ENCODE measurements around the gene MTR.
"Not testable (repeated sequence)": the region's sequence is repeated elsewhere in the genome, so short reads cannot be mapped to it uniquely, and the experiment has no call there.

MTR gene

DNA sequence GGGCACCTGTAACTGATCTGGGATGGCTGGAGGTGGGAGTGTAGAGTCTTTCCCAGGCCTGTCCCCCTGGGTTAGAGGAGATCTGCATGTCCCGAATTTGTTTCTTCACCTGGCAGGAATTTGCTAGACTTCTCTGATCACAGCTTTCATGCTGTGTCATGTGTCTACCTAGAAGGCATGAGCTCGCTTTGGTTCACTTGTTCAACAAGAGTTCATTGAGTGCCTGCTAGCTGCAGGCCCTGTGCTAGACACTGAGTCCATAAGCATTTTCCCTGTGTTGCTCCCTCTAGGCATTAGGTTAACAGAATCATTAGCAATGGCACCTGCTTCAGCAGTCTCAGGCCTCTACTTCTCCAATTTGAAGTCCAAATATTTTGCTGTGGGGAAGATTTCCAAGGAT, 101.6 kb downstream of the MTR start:
- H3K36me3 Mint-ChIP-seq = peaks cover 72 to 87% of the 10 kb centered on the region in 2 donors
- no peaks in the 10 kb centered on the region for H3K4me1 Mint-ChIP-seq
- no peak for ATAC-seq (replicated peaks)
- DNase-seq = no peak
- no peaks in the 10 kb centered on the region for H3K27me3 Mint-ChIP-seq
- H3K9me3 Mint-ChIP-seq = peaks cover 5 to 8% of the 10 kb centered on the region in 2 donors
- H3K27ac Mint-ChIP-seq = peak overlapping the region; percentile 28
- no peak overlapping the region for H3K4me3 Mint-ChIP-seq

DNA sequence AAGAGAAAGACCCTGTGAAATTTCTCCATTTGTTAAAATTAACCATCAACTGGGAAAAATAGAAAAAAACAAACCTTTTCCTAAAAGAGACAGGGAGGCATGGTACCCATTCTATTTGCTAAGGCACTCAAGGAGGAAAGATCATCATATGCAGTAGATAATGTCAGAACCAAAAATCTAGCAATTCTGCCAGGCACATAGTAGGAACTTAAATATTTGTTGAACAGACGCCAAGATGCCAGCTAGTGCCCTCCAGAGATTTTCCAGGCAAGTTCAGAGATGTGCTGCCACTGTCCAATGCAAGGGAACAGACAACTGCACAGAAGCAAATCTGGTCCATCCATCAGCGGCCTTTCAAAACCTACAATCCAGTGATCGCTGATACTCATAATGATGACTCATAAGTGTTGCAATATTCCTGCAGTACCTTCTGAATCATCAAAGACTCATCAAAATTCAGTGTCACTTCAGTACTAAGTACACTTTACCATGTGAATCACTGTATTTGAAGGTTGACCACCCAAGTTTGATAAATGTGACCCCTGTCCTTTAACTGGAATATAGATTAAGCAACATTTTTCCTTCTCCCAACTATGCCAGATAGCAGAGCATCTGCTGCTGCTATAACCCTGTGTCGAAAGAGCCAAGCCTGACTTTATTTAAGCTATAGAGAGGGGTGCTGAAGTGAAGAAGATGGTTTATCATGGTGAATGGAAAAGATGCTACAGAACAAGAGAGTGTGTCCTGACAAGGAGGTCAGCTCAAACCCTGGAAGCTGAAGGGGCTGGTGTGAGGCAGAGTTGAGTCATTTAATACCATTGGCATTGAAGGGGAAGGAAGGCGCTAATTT, 110.0 kb downstream of the MTR start:
- peaks cover 15 to 25% of the 10 kb centered on the region in 2 donors for H3K36me3 Mint-ChIP-seq
- DNase-seq (no peak), ATAC-seq (replicated peaks) (no peak)
- no peak overlapping the region for H3K4me3 Mint-ChIP-seq
- no peaks in the 10 kb centered on the region for H3K27me3 Mint-ChIP-seq
- peaks cover 15 to 19% of the 10 kb centered on the region in 2 donors for H3K9me3 Mint-ChIP-seq
- H3K27ac Mint-ChIP-seq = no peak overlapping the region
- peaks cover 0 to 1% of the 10 kb centered on the region in 2 donors for H3K4me1 Mint-ChIP-seq

DNA sequence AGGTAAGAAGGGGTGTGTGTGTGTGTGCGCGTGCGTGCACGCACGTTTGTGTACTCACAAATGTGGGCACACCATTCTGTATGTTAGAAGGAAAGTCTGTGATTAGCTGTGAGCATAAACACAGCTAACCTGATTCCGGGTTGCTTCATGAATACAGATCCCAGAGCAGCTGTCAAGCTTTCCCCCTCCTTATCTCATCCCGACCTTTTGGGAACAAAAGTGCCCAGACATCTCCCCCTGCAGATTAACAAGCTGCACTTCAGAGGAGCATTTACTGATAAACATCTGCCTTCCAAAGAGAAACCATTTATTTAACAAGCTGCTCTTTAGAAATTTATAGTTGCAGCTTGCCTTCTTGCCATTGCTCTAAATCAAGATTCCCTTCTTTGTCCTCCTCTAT, 112.1 kb downstream of the MTR start:
- H3K27me3 Mint-ChIP-seq = no peaks in the 10 kb centered on the region
- H3K36me3 Mint-ChIP-seq = peaks cover 0 to 6% of the 10 kb centered on the region in 2 donors
- no peak overlapping the region for H3K4me3 Mint-ChIP-seq
- peak overlapping the region; percentile 39 for H3K27ac Mint-ChIP-seq
- H3K4me1 Mint-ChIP-seq = peaks cover 0 to 1% of the 10 kb centered on the region in 2 donors
- peaks cover 8% of the 10 kb centered on the region in 2 donors for H3K9me3 Mint-ChIP-seq
- ATAC-seq (replicated peaks) = no peak
- DNase-seq = no peak

DNA sequence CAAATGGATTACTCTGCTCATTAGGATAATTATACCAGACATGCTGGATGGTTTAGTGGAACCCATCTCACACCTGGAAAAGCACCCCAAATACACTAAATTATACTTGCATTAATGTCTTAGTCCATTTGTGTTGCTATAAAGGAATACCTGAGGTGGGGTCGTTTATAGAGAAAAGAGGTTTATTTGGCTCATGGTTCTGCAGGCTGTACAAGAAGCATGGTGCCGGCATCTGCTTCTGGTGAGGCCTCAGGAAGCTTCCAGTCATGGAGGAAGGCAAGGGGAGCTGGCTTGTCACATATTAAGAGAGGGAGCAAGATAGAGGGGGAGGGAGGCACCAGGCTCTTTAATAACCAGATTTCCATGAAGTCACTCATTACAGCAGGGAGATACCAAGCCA, 113.6 kb downstream of the MTR start:
- no peak for DNase-seq
- no peak for ATAC-seq (replicated peaks)
- peaks cover 0 to 4% of the 10 kb centered on the region in 2 donors for H3K36me3 Mint-ChIP-seq
- H3K27me3 Mint-ChIP-seq = no peaks in the 10 kb centered on the region
- no peak overlapping the region for H3K27ac Mint-ChIP-seq
- H3K4me1 Mint-ChIP-seq = peaks cover 0 to 1% of the 10 kb centered on the region in 2 donors
- no peak overlapping the region for H3K4me3 Mint-ChIP-seq
- H3K9me3 Mint-ChIP-seq = peaks cover 8% of the 10 kb centered on the region in 2 donors

DNA sequence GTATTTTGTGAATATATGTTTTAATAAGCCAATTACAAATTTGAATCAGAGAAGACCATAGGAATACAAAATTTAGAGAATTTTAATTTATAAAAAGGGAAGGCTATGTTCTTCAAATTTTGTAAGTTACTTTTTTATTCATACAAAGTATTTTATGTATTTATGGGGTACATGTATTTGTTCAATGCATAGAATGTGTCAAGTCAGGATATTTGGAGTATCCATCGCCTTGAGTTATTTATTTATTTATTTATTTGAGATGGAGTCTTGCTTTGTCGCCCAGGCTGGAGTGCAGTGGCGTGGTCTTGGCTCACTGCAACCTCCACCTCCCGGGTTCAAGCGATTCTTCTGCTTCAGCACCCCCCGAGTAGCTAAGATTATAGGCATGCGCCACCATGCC, 116.0 kb downstream of the MTR start:
- H3K9me3 Mint-ChIP-seq = peaks cover 9 to 10% of the 10 kb centered on the region in 2 donors
- not testable (repeated sequence) for H3K36me3 Mint-ChIP-seq; H3K4me3 Mint-ChIP-seq; DNase-seq; H3K4me1 Mint-ChIP-seq; H3K27me3 Mint-ChIP-seq; ATAC-seq (replicated peaks); H3K27ac Mint-ChIP-seq

DNA sequence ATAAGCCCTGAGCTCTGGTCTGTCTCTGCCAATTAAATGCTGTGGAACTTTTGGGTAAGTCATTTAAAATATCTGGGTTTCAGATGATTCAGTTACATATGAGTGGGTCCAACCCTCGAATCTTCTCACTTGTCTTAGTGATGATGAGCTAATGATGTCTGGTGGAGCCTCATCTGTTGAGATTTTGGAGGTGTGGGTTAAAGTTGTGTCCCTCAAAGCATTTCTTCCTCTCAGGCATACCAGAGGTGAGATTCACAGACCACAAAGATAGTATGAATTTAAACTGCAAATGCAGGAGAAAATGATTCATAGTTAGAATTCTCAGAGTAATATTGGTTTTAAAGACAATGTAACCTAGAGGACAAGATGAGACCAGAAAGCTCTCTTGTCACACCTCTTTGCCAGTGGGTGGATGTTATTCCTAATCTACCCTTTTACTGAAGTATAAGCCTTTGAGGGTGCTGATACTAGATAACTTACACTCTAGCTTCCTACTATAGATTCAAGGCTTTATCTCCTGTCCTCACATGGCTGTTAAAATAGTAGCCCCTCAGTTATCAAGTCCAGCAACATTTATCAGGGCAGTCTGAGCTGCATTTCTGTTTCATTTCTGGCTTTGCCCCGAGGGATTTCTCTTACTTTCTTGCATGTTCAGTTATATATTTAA, 118.4 kb downstream of the MTR start:
- peaks cover 14 to 24% of the 10 kb centered on the region in 2 donors for H3K36me3 Mint-ChIP-seq
- ATAC-seq (replicated peaks) (no peak), DNase-seq (no peak)
- no peak overlapping the region for H3K4me3 Mint-ChIP-seq
- no peaks in the 10 kb centered on the region for H3K27me3 Mint-ChIP-seq
- peaks cover 17 to 21% of the 10 kb centered on the region in 2 donors for H3K9me3 Mint-ChIP-seq
- no peaks in the 10 kb centered on the region for H3K4me1 Mint-ChIP-seq
- H3K27ac Mint-ChIP-seq = no peak overlapping the region

DNA sequence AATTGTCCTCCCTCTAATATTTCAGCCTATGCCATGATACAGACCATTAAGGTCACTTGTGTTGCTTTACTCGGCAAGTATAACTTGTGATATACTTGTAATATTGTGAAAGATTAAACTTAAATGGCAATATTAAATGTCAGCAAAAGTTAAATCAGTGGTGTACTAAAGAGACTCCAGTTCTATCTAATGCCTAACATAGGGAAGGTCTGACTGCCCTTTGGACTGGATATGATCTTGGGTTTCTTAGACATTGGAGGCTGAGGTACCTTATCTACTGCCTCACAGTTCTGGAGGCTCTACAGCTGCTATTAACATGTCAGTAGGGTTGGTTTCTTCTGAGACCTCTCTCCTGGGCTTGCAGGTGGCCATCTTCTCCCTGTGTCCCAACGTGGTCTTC, 119.3 kb downstream of the MTR start:
- ATAC-seq (replicated peaks) (no peak), DNase-seq (no peak)
- Mint-ChIP-seq H3K27me3 (no peaks in the 10 kb centered on the region), H3K9me3 (peaks cover 10 to 18% of the 10 kb centered on the region in 2 donors), H3K4me3 (no peak overlapping the region), H3K36me3 (peaks cover 18 to 30% of the 10 kb centered on the region in 2 donors), H3K27ac (no peak overlapping the region), H3K4me1 (no peaks in the 10 kb centered on the region)

DNA sequence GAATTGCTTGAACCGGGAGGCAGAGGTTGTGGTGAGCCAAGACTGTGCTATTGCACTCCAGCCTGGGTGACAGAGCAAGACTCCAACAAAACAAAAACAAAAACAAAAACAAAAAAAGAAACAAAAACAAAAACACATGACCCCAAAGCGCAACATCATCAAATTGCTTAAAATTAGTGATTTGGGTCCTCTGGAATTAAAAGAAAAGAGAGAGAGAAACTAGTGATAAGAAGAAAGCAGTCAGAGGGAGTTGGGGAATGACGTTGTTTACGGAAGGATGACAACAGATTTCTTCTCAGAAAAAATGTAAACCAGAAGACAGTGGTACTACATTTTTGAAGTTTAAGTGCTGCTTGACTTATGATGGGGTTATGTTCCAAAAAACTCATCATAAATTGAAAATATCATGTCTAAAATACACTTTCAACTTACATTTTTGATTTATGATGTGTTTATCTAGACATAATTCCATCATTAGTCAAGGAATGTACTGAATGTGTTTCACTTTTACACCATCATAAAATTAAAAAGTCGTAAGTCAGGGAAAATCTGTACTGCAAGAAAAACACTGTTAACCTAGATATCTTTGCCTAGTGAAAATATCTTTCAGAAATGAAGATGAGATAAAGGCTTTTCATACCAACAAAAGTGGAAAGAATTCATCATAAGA, 121.2 kb downstream of the MTR start:
- H3K36me3 Mint-ChIP-seq = peaks cover 21 to 38% of the 10 kb centered on the region in 2 donors
- no peaks in the 10 kb centered on the region for H3K4me1 Mint-ChIP-seq
- no peak for ATAC-seq (replicated peaks)
- no peaks in the 10 kb centered on the region for H3K27me3 Mint-ChIP-seq
- DNase-seq = no peak
- H3K27ac Mint-ChIP-seq = no peak overlapping the region
- peaks cover 9 to 17% of the 10 kb centered on the region in 2 donors for H3K9me3 Mint-ChIP-seq
- no peak overlapping the region for H3K4me3 Mint-ChIP-seq

DNA sequence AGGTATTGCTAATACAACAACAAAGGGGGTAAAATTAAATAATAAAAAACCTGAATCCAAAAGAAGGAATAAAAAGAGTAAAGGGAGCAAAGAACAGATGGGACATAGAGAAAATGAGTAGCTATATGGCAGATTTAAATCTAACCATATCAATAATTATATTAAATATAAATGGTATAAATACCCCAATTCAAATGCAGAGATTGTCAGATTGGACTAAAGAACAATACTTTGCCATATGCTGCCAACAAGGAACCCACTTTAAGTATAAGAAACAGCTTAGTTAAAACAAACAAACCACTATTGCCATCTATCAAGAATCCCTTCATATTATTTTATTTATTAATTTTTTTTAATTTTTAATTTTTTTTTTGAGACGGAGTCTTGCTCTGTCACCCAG, 122.4 kb downstream of the MTR start:
- peaks cover 21 to 38% of the 10 kb centered on the region in 2 donors for H3K36me3 Mint-ChIP-seq
- peaks cover 14 to 21% of the 10 kb centered on the region in 2 donors for H3K9me3 Mint-ChIP-seq

DNA sequence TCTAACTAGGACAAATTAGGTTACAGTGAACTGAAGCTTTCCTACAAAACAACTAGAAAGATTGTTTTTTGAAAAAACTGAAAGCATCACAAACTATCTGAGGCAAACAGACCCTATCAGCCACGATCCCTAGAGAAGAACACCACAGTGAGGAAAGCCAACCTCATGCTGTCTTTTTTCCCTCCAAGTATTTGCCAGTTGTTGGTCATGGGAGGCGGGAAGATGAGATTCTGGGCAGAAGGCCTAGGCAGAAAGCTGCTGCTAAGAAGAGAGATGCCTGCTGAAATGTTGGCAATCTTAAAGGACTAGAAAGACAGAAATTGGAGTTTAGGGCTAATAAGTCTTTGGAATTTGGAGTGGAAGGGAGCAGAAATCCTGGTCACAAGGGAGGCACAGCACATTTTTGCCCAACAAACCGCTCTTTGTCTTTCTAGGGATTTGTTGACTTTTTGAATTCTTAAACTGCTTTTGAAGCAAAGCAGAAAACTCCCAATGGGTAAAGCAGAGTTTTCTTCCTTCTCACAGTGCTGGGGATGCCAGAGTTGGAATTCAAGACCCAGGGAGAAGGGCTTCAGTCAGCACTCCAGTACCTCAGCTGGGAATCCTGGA, 125.3 kb downstream of the MTR start:
- no peak overlapping the region for H3K4me3 Mint-ChIP-seq
- DNase-seq (no peak), ATAC-seq (replicated peaks) (no peak)
- peaks cover 14 to 19% of the 10 kb centered on the region in 2 donors for H3K9me3 Mint-ChIP-seq
- H3K36me3 Mint-ChIP-seq = peaks cover 17 to 33% of the 10 kb centered on the region in 2 donors
- no peaks in the 10 kb centered on the region for H3K27me3 Mint-ChIP-seq
- H3K4me1 Mint-ChIP-seq = no peaks in the 10 kb centered on the region
- H3K27ac Mint-ChIP-seq = no peak overlapping the region

More for the DNA sequence above, 122.4 kb downstream of the MTR start:
- no peak overlapping the region for H3K27ac Mint-ChIP-seq
- no peaks in the 10 kb centered on the region for H3K27me3 Mint-ChIP-seq
- no peak overlapping the region for H3K4me3 Mint-ChIP-seq
- H3K4me1 Mint-ChIP-seq = no peaks in the 10 kb centered on the region
- DNase-seq (no peak), ATAC-seq (replicated peaks) (no peak)

DNA sequence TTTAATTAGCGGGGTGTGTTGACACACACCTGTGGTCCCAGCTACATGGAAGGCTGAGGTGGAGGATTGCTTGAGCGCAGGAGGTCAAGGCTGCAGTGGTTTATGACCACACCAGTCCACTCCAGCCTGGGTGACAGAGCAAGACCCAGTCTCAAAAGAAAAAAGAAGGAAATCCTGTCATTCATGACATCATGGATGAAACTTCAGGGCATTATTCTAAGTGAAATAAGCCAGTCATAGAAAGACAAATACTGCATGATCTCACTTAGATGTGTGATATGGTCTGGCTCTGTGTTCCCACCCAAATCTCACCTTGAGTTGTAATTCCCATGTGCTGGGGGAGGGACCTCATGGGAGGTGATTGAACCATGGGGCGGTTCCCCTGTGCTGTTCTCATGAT, 126.5 kb downstream of the MTR start:
- peaks cover 3 to 6% of the 10 kb centered on the region in 2 donors for H3K27me3 Mint-ChIP-seq
- no peak overlapping the region for H3K27ac Mint-ChIP-seq
- no peak for ATAC-seq (replicated peaks)
- no peak for DNase-seq
- peaks cover 12 to 25% of the 10 kb centered on the region in 2 donors for H3K36me3 Mint-ChIP-seq
- peaks cover 10 to 16% of the 10 kb centered on the region in 2 donors for H3K9me3 Mint-ChIP-seq
- no peak overlapping the region for H3K4me3 Mint-ChIP-seq
- no peaks in the 10 kb centered on the region for H3K4me1 Mint-ChIP-seq

DNA sequence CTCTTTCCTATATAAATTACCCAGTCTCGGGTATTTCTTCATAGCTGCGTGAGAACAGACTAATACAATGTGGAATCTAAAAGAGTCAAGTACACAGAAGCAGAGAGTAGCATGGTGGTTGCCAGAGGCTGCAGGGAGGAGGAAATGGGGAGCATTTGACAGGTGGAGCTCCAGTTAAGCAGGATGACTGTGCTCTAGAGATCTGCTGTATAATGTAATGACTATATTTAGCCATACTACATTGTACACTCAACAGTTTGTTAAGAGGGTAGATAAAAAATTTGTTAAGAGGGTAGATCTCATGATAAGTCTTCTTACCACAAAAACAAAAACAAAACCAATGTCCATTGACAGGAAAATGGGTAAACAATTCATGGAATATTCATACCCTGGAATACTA, 127.1 kb downstream of the MTR start:
- H3K36me3 Mint-ChIP-seq = peaks cover 9 to 19% of the 10 kb centered on the region in 2 donors
- H3K4me1 Mint-ChIP-seq = no peaks in the 10 kb centered on the region
- H3K9me3 Mint-ChIP-seq = peaks cover 6 to 11% of the 10 kb centered on the region in 2 donors
- no peak overlapping the region for H3K27ac Mint-ChIP-seq
- ATAC-seq (replicated peaks) = no peak
- no peak for DNase-seq
- H3K4me3 Mint-ChIP-seq = no peak overlapping the region
- H3K27me3 Mint-ChIP-seq = peaks cover 3 to 6% of the 10 kb centered on the region in 2 donors

DNA sequence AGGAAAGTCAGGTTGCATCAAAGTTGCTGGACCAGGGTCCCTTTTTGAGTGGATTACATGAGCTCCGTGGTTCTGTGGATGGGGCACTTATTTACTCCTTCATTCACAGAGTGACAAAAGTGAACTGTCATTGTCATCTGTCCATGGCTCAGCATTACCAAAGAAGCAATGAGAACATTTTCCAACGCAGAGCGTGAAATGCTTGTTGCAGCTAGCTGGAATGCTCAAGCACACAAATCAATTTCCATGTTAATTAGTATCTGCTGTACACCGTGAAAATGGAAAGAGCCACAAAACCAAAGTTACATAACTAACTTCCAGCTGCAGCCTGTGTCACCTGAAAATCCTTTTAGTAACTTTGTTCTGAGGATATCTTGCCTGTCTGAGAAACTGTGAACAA, 130.3 kb downstream of the MTR start:
- no peaks in the 10 kb centered on the region for H3K36me3 Mint-ChIP-seq
- DNase-seq (no peak), ATAC-seq (replicated peaks) (no peak)
- H3K4me1 Mint-ChIP-seq = no peaks in the 10 kb centered on the region
- peaks cover 3 to 6% of the 10 kb centered on the region in 2 donors for H3K27me3 Mint-ChIP-seq
- no peak overlapping the region for H3K27ac Mint-ChIP-seq
- H3K4me3 Mint-ChIP-seq = no peak overlapping the region
- H3K9me3 Mint-ChIP-seq = peaks cover 13 to 16% of the 10 kb centered on the region in 2 donors

DNA sequence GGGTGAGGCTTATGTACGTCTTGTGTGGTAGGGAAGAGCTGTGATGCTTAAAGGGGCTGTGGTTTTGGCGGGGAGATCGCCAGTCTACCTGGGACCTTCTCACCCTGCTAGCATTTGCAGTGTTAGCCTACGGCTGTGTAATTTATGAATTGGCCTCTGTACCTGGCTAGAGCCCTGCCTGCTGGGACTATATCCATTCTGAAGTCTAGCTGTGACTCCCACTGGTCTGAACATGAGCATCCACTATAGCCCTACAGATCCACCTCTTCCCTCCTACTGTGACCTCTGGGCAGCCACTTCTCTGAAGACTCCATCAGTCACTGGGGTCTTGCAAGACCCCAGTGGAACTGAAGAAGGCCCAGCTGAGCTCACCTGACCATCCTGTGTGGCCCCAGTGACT, 135.4 kb downstream of the MTR start:
- Mint-ChIP-seq H3K36me3 (no peaks in the 10 kb centered on the region), H3K27me3 (peaks cover 3 to 6% of the 10 kb centered on the region in 2 donors), H3K4me3 (no peak overlapping the region), H3K4me1 (no peaks in the 10 kb centered on the region), H3K9me3 (peaks cover 11% of the 10 kb centered on the region in 2 donors), H3K27ac (no peak overlapping the region)
- ATAC-seq (replicated peaks) = no peak
- DNase-seq = no peak
